Stomach smooth muscle (tissue), 2 donors: ENCODE measurements around the gene KLHL22.

Source experiments
- H3K27ac ChIP-seq: one replicate; pipeline ENCODE4 v1.7.0; 2013; ENCODE audit warnings: mild to moderate bottlenecking, low read length, inconsistent platforms
- H3K27me3 ChIP-seq, 2 donors: one replicate each; pipeline ENCODE4 v1.7.0; 2013; ENCODE audit warnings: low read length in 2 of 2; ENCODE audit not compliant: insufficient read depth in 2 of 2, control insufficient read depth in 1 of 2
- H3K36me3 ChIP-seq, 2 donors: one replicate each; pipeline ENCODE4 v1.7.0; 2013; ENCODE audit warnings: low read length in 2 of 2; ENCODE audit not compliant: control insufficient read depth in 2 of 2, insufficient read depth in 2 of 2
- H3K4me1 ChIP-seq: one replicate; pipeline ENCODE4 v1.7.0; 2013; ENCODE audit warnings: low read length; ENCODE audit not compliant: control insufficient read depth, insufficient read depth
- H3K4me3 ChIP-seq, 2 donors: one replicate each; pipeline ENCODE4 v1.7.0; 2013; ENCODE audit warnings: low read length in 2 of 2
- H3K9ac ChIP-seq, 2 donors: one replicate each; pipeline ENCODE4 v1.7.0; 2013; ENCODE audit warnings: low read length in 2 of 2, mild to moderate bottlenecking in 1 of 2
- H3K9me3 ChIP-seq, 2 donors: one replicate each; pipeline ENCODE4 v1.7.0; 2013; ENCODE audit warnings: low read length in 2 of 2; ENCODE audit not compliant: control insufficient read depth in 2 of 2
- donor health status: healthy.
- donor health status: Pancreatic carcinoma.

The KLHL22 gene

GRCh38 chr22:20431511-20432192 is 63.9 kb downstream of the KLHL22 start:
- Histone ChIP-seq H3K36me3 (peaks cover 0 to 10% of the 10 kb centered on the region in 2 donors), H3K4me1 (peaks cover 41% of the 10 kb centered on the region), H3K9ac (no peak overlapping the region), H3K27me3 (peaks cover 0 to 3% of the 10 kb centered on the region in 2 donors), H3K9me3 (no peaks in the 10 kb centered on the region), H3K4me3 (peak overlapping the region; percentile 52 to 66), H3K27ac (no peak overlapping the region)

GRCh38 chr22:20430720-20431510 is 64.7 kb downstream of the KLHL22 start:
- H3K27me3 ChIP-seq = peaks cover 0 to 3% of the 10 kb centered on the region in 2 donors
- no peak overlapping the region for H3K9ac ChIP-seq
- peaks cover 34% of the 10 kb centered on the region for H3K4me1 ChIP-seq
- no peak overlapping the region for H3K27ac ChIP-seq
- peaks cover 0 to 12% of the 10 kb centered on the region in 2 donors for H3K36me3 ChIP-seq
- peak overlapping the region; percentile 52 to 66 for H3K4me3 ChIP-seq
- H3K9me3 ChIP-seq = no peaks in the 10 kb centered on the region

- Histone ChIP-seq H3K4me1 (peaks cover 27% of the 10 kb centered on the region), H3K9ac (no peak overlapping the region), H3K27me3 (peaks cover 0 to 3% of the 10 kb centered on the region in 2 donors), H3K36me3 (peaks cover 0 to 12% of the 10 kb centered on the region in 2 donors), H3K4me3 (peak overlapping the region in 1 of 2 donors; percentile 66), H3K9me3 (no peaks in the 10 kb centered on the region), H3K27ac (no peak overlapping the region)
These were observed 65.4 kb downstream of the KLHL22 start for GRCh38 chr22:20430101-20430719.

GRCh38 chr22:20429254-20430100 is 66.1 kb downstream of the KLHL22 start:
- peaks cover 0 to 12% of the 10 kb centered on the region in 2 donors for H3K36me3 ChIP-seq
- peaks cover 0 to 3% of the 10 kb centered on the region in 2 donors for H3K27me3 ChIP-seq
- peaks cover 20% of the 10 kb centered on the region for H3K4me1 ChIP-seq
- peak overlapping the region in 1 of 2 donors; percentile 15 for H3K4me3 ChIP-seq
- no peak overlapping the region for H3K27ac ChIP-seq
- no peaks in the 10 kb centered on the region for H3K9me3 ChIP-seq
- H3K9ac ChIP-seq = no peak overlapping the region

- peaks cover 0 to 3% of the 10 kb centered on the region in 2 donors for H3K27me3 ChIP-seq
These were observed 66.9 kb downstream of the KLHL22 start for GRCh38 chr22:20428496-20429253.

GRCh38 chr22:20427945-20428417 is 67.6 kb downstream of the KLHL22 start:
- Histone ChIP-seq H3K4me1 (peaks cover 30% of the 10 kb centered on the region), H3K9me3 (no peaks in the 10 kb centered on the region), H3K27me3 (peaks cover 0 to 3% of the 10 kb centered on the region in 2 donors), H3K36me3 (peaks cover 0 to 12% of the 10 kb centered on the region in 2 donors), H3K9ac (no peak overlapping the region), H3K27ac (no peak overlapping the region), H3K4me3 (no peak overlapping the region)

More at GRCh38 chr22:20428496-20429253, 66.9 kb downstream of the KLHL22 start:
- peaks cover 0 to 12% of the 10 kb centered on the region in 2 donors for H3K36me3 ChIP-seq
- no peaks in the 10 kb centered on the region for H3K9me3 ChIP-seq
- H3K27ac ChIP-seq = no peak overlapping the region
- no peak overlapping the region for H3K9ac ChIP-seq
- peaks cover 23% of the 10 kb centered on the region for H3K4me1 ChIP-seq
- H3K4me3 ChIP-seq = no peak overlapping the region

DNA sequence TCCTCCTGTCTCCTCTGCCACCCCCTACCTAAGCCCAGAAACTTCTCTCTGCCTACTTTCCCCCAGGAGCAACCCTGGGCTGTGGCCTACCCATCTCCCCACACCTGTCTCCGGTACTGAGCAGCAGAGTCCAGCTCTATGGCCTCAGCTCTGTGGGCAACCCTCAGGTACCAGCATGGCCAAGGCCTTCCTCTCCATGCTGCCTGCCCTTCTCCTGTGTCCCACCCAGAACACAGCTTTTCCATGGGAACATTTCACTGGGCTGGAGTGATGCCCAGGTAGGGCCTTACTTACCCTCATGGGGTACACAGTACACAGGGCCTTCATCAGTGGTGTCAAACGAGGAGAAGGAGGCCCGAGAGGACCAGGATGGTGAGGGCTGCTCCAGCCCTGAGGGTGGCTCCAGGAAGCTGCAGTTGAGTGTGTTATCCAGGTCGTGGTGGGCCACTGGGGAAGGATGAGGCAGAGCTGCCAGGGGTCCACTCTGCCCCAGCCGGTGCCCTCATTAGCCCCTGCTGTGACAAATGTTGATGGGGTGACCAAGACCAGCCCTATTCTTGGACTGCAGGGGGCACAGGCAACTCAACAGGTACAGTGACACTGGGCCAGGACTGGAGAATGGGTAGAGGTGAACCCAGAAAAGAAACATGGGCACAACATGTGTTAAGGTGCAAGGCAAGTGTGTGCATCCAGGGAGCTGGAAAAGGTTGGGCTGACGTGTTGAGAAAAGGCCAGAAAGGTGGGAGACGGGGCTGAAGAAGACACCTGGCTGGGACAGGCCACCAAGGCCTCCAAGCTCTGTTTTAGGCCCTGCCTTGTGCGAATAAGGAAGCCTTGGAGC is 68.3 kb downstream of the KLHL22 start:
- H3K27ac ChIP-seq = no peak overlapping the region
- no peaks in the 10 kb centered on the region for H3K9me3 ChIP-seq
- H3K9ac ChIP-seq = no peak overlapping the region
- peaks cover 0 to 3% of the 10 kb centered on the region in 2 donors for H3K27me3 ChIP-seq
- H3K36me3 ChIP-seq = peaks cover 0 to 12% of the 10 kb centered on the region in 2 donors
- no peak overlapping the region for H3K4me3 ChIP-seq
- H3K4me1 ChIP-seq = peaks cover 35% of the 10 kb centered on the region

DNA sequence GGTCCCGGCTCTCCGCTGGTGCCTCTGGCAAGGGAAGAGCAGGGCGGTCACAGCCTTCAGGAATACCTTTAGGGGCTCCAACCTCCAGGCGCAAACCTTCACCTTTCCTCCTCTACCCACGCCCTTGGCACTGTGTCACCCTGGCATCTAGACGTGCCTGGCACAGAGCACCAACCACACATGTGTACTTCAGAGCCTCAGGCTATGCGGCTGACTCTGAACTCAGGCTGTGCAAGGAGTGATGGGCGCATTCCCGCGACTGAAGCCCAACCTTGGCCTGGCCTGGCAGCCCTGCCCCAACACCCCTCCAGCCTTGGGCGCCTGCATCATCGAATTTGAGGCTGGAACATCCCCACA is 69.4 kb downstream of the KLHL22 start:
- H3K27me3 ChIP-seq = no peaks in the 10 kb centered on the region
- peaks cover 0 to 12% of the 10 kb centered on the region in 2 donors for H3K36me3 ChIP-seq
- H3K9ac ChIP-seq = no peak overlapping the region
- no peak overlapping the region for H3K4me3 ChIP-seq
- no peaks in the 10 kb centered on the region for H3K9me3 ChIP-seq
- H3K27ac ChIP-seq = no peak overlapping the region
- peaks cover 31% of the 10 kb centered on the region for H3K4me1 ChIP-seq

- H3K4me3 ChIP-seq = no peak overlapping the region
- H3K4me1 ChIP-seq = peaks cover 25% of the 10 kb centered on the region
- H3K9ac ChIP-seq = no peak overlapping the region
- H3K9me3 ChIP-seq = no peaks in the 10 kb centered on the region
- no peaks in the 10 kb centered on the region for H3K27me3 ChIP-seq
- H3K27ac ChIP-seq = no peak overlapping the region
- H3K36me3 ChIP-seq = peaks cover 0 to 12% of the 10 kb centered on the region in 2 donors
These were observed 69.9 kb downstream of the KLHL22 start for GRCh38 chr22:20425566-20426258.
